MCF 10A (cell line): ENCODE measurements around the gene MMAB. TPM values are rescaled to one million over a fixed set of nuclear protein-coding genes. Genes with fewer than 3 reads are reported as not detected.

Experiments used
- BruUV-seq: library from RNA; stranded (reverse); fragments of 400-500 nt; replicated peaks from 2 replicates; lab custom pipeline; 2021; lab: Mats Ljungman, UMichigan
- CTCF ChIA-PET: fragments of 300-600 bp; sonication (Branson Sonifier 250); formaldehyde crosslinking; extraction: SDS; loops from one replicate; lab custom pipeline; 2021; ENCODE audit warnings: antibody characterized with exemption, inconsistent platforms; lab: Yijun Ruan, JAX
- POLR2A ChIA-PET: fragments of 300-600, 350-650 bp; sonication (Branson Sonifier 250); formaldehyde crosslinking; extraction: SDS; loops from one replicate; lab custom pipeline; 2020; ENCODE audit warnings: antibody characterized with exemption, inconsistent platforms; lab: Yijun Ruan, JAX
- DNase-seq: peaks from one replicate; pipeline ENCODE4 v3.0.0-alpha.2; 2018; ENCODE audit not compliant: unreplicated experiment
- H3K27ac Mint-ChIP-seq: one replicate; pipeline ENCODE4 v1.8.0; 2022; ENCODE audit warnings: mild to moderate bottlenecking, low read depth, mixed read lengths; ENCODE audit not compliant: unreplicated experiment
- H3K27me3 Mint-ChIP-seq: one replicate; pipeline ENCODE4 v1.8.0; 2022; ENCODE audit warnings: mixed read lengths; ENCODE audit not compliant: insufficient read depth, unreplicated experiment
- H3K36me3 Mint-ChIP-seq: one replicate; pipeline ENCODE4 v1.8.0; 2022; ENCODE audit warnings: mild to moderate bottlenecking, moderate library complexity, mixed read lengths; ENCODE audit not compliant: insufficient read depth, unreplicated experiment
- H3K4me1 Mint-ChIP-seq: one replicate; pipeline ENCODE4 v1.8.0; 2022; ENCODE audit warnings: mixed read lengths; ENCODE audit not compliant: insufficient read depth, unreplicated experiment
- H3K4me3 Mint-ChIP-seq: one replicate; pipeline ENCODE4 v1.8.0; 2022; ENCODE audit warnings: mild to moderate bottlenecking, moderate library complexity, mixed read lengths; ENCODE audit not compliant: unreplicated experiment
- H3K9me3 Mint-ChIP-seq: one replicate; pipeline ENCODE4 v1.8.0; 2022; ENCODE audit warnings: mixed read lengths; ENCODE audit not compliant: unreplicated experiment
- intact Hi-C: fragments of 100-400 bp; cut with micrococcal nuclease; formaldehyde crosslinking; loops from 2 replicates; pipeline ENCODE4 v1.14.1; 2022
- total RNA-seq: library from RNA; stranded (reverse); gene quantifications from 2 replicates; pipeline ENCODE4 v1.2.3, GENCODE V29; 2022
- TF ChIP-seq, protein P1 (sequence below): fragments of 200-600 bp; IDR thresholded peaks from one replicate; pipeline ENCODE4 v1.8.0; 2022; ENCODE audit warnings: antibody characterized with exemption, mild to moderate bottlenecking; ENCODE audit not compliant: unreplicated experiment

MMAB gene
- total RNA-seq, 1 experiment from 2014 or later, result 59.2 TPM

- ChIA-PET POLR2A (no interaction called here), CTCF (interaction anchor here (0.9 to 5.7 kb wide), 2 partner anchors 11 to 174 kb away, joined by 3 to 93 read pairs; no protein-coding TSS in a partner anchor)
- peaks cover 8% of the 10 kb centered on the region for H3K4me1 Mint-ChIP-seq
- H3K4me3 Mint-ChIP-seq, result no peak overlapping the region
- TF ChIP-seq, protein P1, sequence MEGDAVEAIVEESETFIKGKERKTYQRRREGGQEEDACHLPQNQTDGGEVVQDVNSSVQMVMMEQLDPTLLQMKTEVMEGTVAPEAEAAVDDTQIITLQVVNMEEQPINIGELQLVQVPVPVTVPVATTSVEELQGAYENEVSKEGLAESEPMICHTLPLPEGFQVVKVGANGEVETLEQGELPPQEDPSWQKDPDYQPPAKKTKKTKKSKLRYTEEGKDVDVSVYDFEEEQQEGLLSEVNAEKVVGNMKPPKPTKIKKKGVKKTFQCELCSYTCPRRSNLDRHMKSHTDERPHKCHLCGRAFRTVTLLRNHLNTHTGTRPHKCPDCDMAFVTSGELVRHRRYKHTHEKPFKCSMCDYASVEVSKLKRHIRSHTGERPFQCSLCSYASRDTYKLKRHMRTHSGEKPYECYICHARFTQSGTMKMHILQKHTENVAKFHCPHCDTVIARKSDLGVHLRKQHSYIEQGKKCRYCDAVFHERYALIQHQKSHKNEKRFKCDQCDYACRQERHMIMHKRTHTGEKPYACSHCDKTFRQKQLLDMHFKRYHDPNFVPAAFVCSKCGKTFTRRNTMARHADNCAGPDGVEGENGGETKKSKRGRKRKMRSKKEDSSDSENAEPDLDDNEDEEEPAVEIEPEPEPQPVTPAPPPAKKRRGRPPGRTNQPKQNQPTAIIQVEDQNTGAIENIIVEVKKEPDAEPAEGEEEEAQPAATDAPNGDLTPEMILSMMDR, result no peak
- no peaks in the 10 kb centered on the region for H3K9me3 Mint-ChIP-seq
- no peak for DNase-seq
- no peak overlapping the region for H3K27ac Mint-ChIP-seq
- H3K27me3 Mint-ChIP-seq, result no peaks in the 10 kb centered on the region
- H3K36me3 Mint-ChIP-seq, result peaks cover 9% of the 10 kb centered on the region
- no TSS peak for BruUV-seq
- intact Hi-C loops, result no loop called here
Observed at GRCh38 chr12:109601557-109601956, 28.3 kb upstream of the MMAB start.

- no peaks in the 10 kb centered on the region for H3K9me3 Mint-ChIP-seq
- peaks cover 11% of the 10 kb centered on the region for H3K36me3 Mint-ChIP-seq
- BruUV-seq, result no TSS peak
- no peak overlapping the region for H3K27ac Mint-ChIP-seq
- ChIA-PET POLR2A (no interaction called here), CTCF (interaction anchor here (1.3 to 5.9 kb wide), 5 partner anchors 12 to 253 kb away, joined by 3 to 93 read pairs (median 7); no protein-coding TSS in a partner anchor)
- H3K27me3 Mint-ChIP-seq, result no peaks in the 10 kb centered on the region
- DNase-seq, result no peak
- intact Hi-C loops, result no loop called here
- no peak overlapping the region for H3K4me3 Mint-ChIP-seq
- peaks cover 8% of the 10 kb centered on the region for H3K4me1 Mint-ChIP-seq
- TF ChIP-seq, protein P1, result no peak
Observed at GRCh38 chr12:109600995-109601394, 27.7 kb upstream of the MMAB start.

GRCh38 chr12:109600481-109600880, 27.2 kb upstream of the MMAB start:
- Mint-ChIP-seq H3K9me3 (no peaks in the 10 kb centered on the region), H3K27me3 (no peaks in the 10 kb centered on the region), H3K4me1 (peaks cover 8% of the 10 kb centered on the region), H3K4me3 (no peak overlapping the region), H3K36me3 (peaks cover 13% of the 10 kb centered on the region), H3K27ac (no peak overlapping the region)
- CTCF ChIA-PET, result interaction anchor here (0.6 to 5.9 kb wide), 9 partner anchors 10 to 254 kb away, joined by 3 to 93 read pairs (median 3); no protein-coding TSS in a partner anchor
- no peak for DNase-seq
- POLR2A ChIA-PET, result no interaction called here
- intact Hi-C loops, result no loop called here
- BruUV-seq, result no TSS peak
- TF ChIP-seq, protein P1, result no peak

GRCh38 chr12:109599087-109599486, 25.8 kb upstream of the MMAB start:
- ChIA-PET CTCF (interaction anchor here (0.6 to 5.9 kb wide), 11 partner anchors 10 to 251 kb away, joined by 3 to 93 read pairs (median 5); no protein-coding TSS in a partner anchor), POLR2A (interaction anchor here (0.5 to 3.2 kb wide), 2 partner anchors 25 to 31 kb away, joined by 4 to 17 read pairs; partner anchors contain the start of genes MMAB and MVK)
- H3K27ac Mint-ChIP-seq, result no peak overlapping the region
- H3K4me1 Mint-ChIP-seq, result peaks cover 8% of the 10 kb centered on the region
- DNase-seq, result no peak
- intact Hi-C loops, result loop anchor here (5.0 kb wide), 1 partner anchor 113 kb away; the partner anchor contains the start of gene FAM222A
- H3K9me3 Mint-ChIP-seq, result no peaks in the 10 kb centered on the region
- H3K4me3 Mint-ChIP-seq, result no peak overlapping the region
- peaks cover 17% of the 10 kb centered on the region for H3K36me3 Mint-ChIP-seq
- no peaks in the 10 kb centered on the region for H3K27me3 Mint-ChIP-seq
- BruUV-seq, result no TSS peak
- TF ChIP-seq, protein P1, result no peak
